ENCODE results near the gene RAB7B.

RAB7B gene

DNA sequence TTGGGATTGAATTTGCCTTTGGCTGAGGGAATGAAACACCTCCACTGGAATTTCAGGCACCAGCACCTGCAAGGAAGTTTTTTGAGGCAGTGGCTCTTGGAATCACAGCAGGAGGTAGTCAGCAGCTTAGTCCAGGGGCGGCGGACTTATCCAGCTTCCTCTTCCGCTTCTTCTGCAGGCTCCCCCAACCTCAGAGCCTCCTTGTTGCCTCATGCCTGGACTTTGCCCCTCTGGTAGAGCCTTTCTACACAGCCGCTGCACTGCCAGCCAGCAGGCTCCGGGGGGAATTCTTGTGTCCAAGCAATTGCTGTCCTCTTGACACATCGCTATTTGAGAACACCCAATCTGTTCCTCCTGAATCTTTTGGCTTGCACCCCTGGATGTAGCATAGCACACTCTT is 45.4 kb upstream of the RAB7B start:
- Histone ChIP-seq H3K27me3 (replicated peaks) (peaks cover 7% of the 10 kb centered on the region), H3K27ac (no peak overlapping the region), H3K36me3 (replicated peaks) (no peaks in the 10 kb centered on the region), H3K4me3 (ENCODE audit: low read depth, low read length) (no peak overlapping the region)
- TF ChIP-seq CTCF (IDR thresholded peaks at IDR 0.05; ENCODE audit: low read depth, low read length, missing control alignments), result no peak
- no peak for DNase-seq
- in situ Hi-C loops (cut with HindIII; ENCODE audit: low pct_ligation_motif_present, low sequenced_read_pairs), result no loop called here

GRCh38 chr1:206047271-206047670 is 44.1 kb upstream of the RAB7B start:
- in situ Hi-C loops (cut with HindIII; ENCODE audit: low pct_ligation_motif_present, low sequenced_read_pairs), result no loop called here
- Histone ChIP-seq H3K36me3 (replicated peaks) (no peaks in the 10 kb centered on the region), H3K27me3 (replicated peaks) (peaks cover 7% of the 10 kb centered on the region), H3K4me3 (ENCODE audit: low read depth, low read length) (no peak overlapping the region), H3K27ac (no peak overlapping the region)
- no peak for DNase-seq
- TF ChIP-seq CTCF (IDR thresholded peaks at IDR 0.05; ENCODE audit: low read depth, low read length, missing control alignments), result no peak

DNA sequence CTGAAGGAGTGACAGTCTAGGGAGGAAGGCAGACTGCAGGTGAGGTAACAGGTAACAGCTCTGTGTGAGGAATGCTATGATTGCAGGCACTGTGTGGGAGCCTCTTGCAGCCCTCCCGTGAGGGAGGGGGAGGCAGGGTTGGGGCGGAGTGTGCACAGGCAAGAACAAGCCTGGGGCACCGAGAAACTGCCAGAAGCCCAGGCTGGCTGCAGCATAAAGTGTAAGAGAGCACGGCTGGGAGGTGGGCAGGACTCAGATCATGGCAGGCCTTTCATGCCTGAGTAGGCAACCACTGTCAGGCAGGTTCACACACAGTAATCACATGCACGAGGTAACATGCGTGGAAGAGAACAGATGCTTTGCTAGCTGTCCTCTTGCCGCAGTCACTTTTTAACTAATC is 38.4 kb upstream of the RAB7B start:
- DNase-seq, result no peak
- Histone ChIP-seq H3K4me3 (ENCODE audit: low read depth, low read length) (no peak overlapping the region), H3K27ac (no peak overlapping the region), H3K36me3 (replicated peaks) (no peaks in the 10 kb centered on the region), H3K27me3 (replicated peaks) (peaks cover 26% of the 10 kb centered on the region)
- in situ Hi-C loops (cut with HindIII; ENCODE audit: low pct_ligation_motif_present, low sequenced_read_pairs), result no loop called here
- TF ChIP-seq CTCF (IDR thresholded peaks at IDR 0.05; ENCODE audit: low read depth, low read length, missing control alignments), result no peak

DNA sequence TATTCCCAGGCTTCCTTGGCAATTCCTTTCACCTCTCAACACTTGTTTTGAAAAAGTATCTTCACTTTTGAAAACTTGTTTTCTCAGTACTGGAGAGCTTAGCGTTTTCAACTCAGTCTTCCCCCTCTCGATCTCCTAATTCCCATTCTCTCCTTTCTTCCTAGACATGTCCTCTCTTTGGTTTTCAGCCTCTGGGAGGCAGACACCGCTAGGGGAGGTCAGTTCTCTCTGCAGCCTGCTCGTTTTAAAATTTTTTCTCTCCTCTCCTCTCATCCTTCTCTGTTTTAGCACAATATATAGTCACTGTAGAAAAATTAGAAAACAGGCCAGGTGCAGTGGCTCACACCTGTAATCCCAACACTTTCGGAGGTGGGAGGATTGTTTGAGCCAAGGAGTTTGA is 37.1 kb upstream of the RAB7B start:
- H3K4me3 ChIP-seq (ENCODE audit: low read depth, low read length), result no peak overlapping the region
- peaks cover 23% of the 10 kb centered on the region for H3K27me3 ChIP-seq (replicated peaks)
- in situ Hi-C loops (cut with HindIII; ENCODE audit: low pct_ligation_motif_present, low sequenced_read_pairs), result no loop called here
- H3K27ac ChIP-seq, result no peak overlapping the region
- TF ChIP-seq CTCF (IDR thresholded peaks at IDR 0.05; ENCODE audit: low read depth, low read length, missing control alignments), result no peak
- H3K36me3 ChIP-seq (replicated peaks), result no peaks in the 10 kb centered on the region
- DNase-seq, result no peak

DNA sequence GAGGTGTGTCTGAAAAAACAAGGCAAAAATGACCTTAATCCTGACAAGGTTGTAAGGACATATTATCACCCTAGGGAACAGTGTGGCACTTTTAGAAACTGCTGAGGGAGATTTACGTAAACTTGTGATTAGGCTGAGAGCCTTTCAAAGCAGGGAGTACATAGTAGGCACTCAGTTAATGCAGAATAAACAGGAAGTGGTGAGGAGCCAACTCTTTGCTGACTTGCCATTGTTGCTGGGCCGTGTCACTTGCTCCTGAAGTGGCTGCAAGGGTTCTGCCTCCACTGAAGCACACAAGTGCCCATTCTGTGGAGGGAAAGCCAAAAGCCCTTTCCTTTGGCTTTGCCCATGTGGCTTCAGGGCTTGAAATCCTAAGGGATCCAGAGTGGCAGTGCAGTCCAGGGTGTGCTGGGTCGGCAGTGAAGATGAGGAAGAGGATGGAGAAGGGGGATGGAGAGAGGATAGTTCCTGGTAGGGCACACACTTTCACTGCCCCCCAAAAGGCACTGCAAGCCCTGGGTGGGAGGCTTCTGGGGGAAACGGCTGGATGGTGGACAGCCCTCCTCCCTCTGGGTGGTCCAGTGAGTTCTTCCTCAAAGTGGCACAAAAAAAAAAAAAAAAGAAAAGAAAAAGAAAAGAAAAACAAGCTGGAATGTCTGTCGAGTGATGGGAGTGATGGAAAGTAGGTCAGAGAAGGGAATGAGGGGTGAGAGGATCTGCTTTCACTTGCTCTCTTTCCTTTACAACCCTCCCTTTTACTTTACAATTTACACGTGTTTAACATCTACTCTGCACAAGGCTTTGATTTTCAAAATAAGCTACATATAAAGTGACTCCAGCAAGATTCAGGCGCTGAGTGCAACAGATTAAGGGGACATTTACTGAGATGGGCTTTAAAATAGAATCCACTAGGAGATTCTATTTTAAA is 36.1 kb upstream of the RAB7B start:
- in situ Hi-C loops (cut with HindIII; ENCODE audit: low pct_ligation_motif_present, low sequenced_read_pairs), result no loop called here
- no peaks in the 10 kb centered on the region for H3K36me3 ChIP-seq (replicated peaks)
- TF ChIP-seq CTCF (IDR thresholded peaks at IDR 0.05; ENCODE audit: low read depth, low read length, missing control alignments), result no peak
- peaks cover 23% of the 10 kb centered on the region for H3K27me3 ChIP-seq (replicated peaks)
- no peak overlapping the region for H3K27ac ChIP-seq
- H3K4me3 ChIP-seq (ENCODE audit: low read depth, low read length), result no peak overlapping the region
- no peak for DNase-seq
